Measurements from ENCODE around the gene CISD1. TPM values are rescaled to one million over a fixed set of nuclear protein-coding genes. Genes with fewer than 3 reads are reported as not detected.

CISD1 gene
- total and polyA plus RNA-seq, 2 donors (not counting 1 experiment from before 2014, with no cell fraction given) = 14.0 to 39.9 TPM

DNA sequence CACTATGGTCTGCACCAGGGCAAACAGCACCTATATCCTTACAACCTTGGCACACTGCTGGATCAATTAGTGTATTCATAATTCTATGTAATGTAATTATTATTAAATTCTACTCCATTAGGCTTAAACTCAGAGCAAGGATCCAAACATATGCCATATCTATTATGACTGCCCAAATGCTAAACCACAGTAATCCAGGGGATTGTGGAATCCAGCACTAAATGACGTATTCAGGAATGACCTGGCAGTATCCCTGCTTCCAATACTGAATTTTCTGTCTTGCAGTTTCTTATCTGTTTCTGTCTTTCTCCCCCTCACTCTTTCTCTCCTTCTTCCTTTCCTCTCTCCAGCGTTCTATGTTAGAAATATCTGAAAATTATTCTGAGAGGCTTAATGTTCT is 49.4 kb downstream of the CISD1 start:
- H3K36me3 ChIP-seq (ENCODE audit: control insufficient read depth, insufficient read depth, low read length) = no peaks in the 10 kb centered on the region
- no peaks in the 10 kb centered on the region for H4K20me1 ChIP-seq (ENCODE audit: control insufficient read depth, extremely low read depth, insufficient read depth, low read length)
- TF ChIP-seq EZH2 (IDR thresholded peaks at IDR 0.05; ENCODE audit: low read length, missing control alignments) = no peak
- TF ChIP-seq, protein P1, sequence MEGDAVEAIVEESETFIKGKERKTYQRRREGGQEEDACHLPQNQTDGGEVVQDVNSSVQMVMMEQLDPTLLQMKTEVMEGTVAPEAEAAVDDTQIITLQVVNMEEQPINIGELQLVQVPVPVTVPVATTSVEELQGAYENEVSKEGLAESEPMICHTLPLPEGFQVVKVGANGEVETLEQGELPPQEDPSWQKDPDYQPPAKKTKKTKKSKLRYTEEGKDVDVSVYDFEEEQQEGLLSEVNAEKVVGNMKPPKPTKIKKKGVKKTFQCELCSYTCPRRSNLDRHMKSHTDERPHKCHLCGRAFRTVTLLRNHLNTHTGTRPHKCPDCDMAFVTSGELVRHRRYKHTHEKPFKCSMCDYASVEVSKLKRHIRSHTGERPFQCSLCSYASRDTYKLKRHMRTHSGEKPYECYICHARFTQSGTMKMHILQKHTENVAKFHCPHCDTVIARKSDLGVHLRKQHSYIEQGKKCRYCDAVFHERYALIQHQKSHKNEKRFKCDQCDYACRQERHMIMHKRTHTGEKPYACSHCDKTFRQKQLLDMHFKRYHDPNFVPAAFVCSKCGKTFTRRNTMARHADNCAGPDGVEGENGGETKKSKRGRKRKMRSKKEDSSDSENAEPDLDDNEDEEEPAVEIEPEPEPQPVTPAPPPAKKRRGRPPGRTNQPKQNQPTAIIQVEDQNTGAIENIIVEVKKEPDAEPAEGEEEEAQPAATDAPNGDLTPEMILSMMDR (conservative IDR thresholded peaks at IDR 0.05 in 1 of 2, IDR thresholded peaks at IDR 0.05 in 1 of 2; ENCODE audit: low read depth in 1 of 2, low read length in 2 of 2) = no peak
- no peak overlapping the region for H3K27ac ChIP-seq (ENCODE audit: insufficient read depth, low read length)
- no peak overlapping the region for H3K4me2 ChIP-seq (ENCODE audit: extremely low read depth, insufficient read depth, low read length)
- no peak overlapping the region for H3K9ac ChIP-seq (ENCODE audit: insufficient read depth, low read length)
- no peaks in the 10 kb centered on the region for H3K79me2 ChIP-seq (ENCODE audit: control insufficient read depth, insufficient read depth, low read length)
- DNase-seq (ENCODE audit: low read depth in 2 of 2) = peak in 1 of 2 donors; percentile 54
- H3K9me3 ChIP-seq (ENCODE audit: control insufficient read depth, insufficient read depth, low read depth, low read length) = no peaks in the 10 kb centered on the region
- no peak overlapping the region for H2AFZ ChIP-seq (ENCODE audit: low read length)
- H3K4me1 ChIP-seq (ENCODE audit: control insufficient read depth, extremely low read depth, insufficient read depth, low read length) = no peaks in the 10 kb centered on the region
- H3K4me3 ChIP-seq (replicated peaks in 1 of 4; ENCODE audit: control extremely low read depth in 1 of 4, insufficient read depth in 1 of 4, low read depth in 3 of 4, low read length in 4 of 4) = no peak overlapping the region
- no peaks in the 10 kb centered on the region for H3K27me3 ChIP-seq (ENCODE audit: control insufficient read depth, insufficient read depth, low read length)

DNA sequence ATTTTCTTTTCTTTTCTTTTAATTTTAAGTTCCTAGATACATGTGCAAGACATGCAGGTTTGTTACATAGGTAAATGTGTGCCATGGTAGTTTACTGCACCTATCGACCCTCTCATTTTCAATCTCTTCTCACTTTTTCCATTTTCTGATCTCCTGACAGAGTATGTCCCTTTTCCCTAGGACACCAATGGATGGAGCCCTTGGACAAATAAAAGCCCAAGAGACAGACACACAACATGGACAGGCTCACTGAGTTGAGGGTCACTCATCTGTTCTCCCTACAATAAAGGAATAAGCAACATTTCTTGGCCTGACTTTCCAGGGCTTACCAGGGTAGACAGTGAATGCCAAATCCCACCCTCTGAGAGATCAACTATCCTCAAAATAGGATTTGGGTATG is 50.6 kb downstream of the CISD1 start:
- no peak overlapping the region for H2AFZ ChIP-seq (ENCODE audit: low read length)
- H3K9me3 ChIP-seq (ENCODE audit: control insufficient read depth, insufficient read depth, low read depth, low read length) = no peaks in the 10 kb centered on the region
- no peaks in the 10 kb centered on the region for H3K27me3 ChIP-seq (ENCODE audit: control insufficient read depth, insufficient read depth, low read length)
- H3K36me3 ChIP-seq (ENCODE audit: control insufficient read depth, insufficient read depth, low read length) = no peaks in the 10 kb centered on the region
- H3K4me3 ChIP-seq (replicated peaks in 1 of 4; ENCODE audit: control extremely low read depth in 1 of 4, insufficient read depth in 1 of 4, low read depth in 3 of 4, low read length in 4 of 4) = no peak overlapping the region
- no peak overlapping the region for H3K9ac ChIP-seq (ENCODE audit: insufficient read depth, low read length)
- H3K79me2 ChIP-seq (ENCODE audit: control insufficient read depth, insufficient read depth, low read length) = no peaks in the 10 kb centered on the region
- no peaks in the 10 kb centered on the region for H4K20me1 ChIP-seq (ENCODE audit: control insufficient read depth, extremely low read depth, insufficient read depth, low read length)
- no peak for TF ChIP-seq EZH2 (IDR thresholded peaks at IDR 0.05; ENCODE audit: low read length, missing control alignments)
- TF ChIP-seq, protein P1 (conservative IDR thresholded peaks at IDR 0.05 in 1 of 2, IDR thresholded peaks at IDR 0.05 in 1 of 2; ENCODE audit: low read depth in 1 of 2, low read length in 2 of 2) = no peak
- no peak overlapping the region for H3K4me2 ChIP-seq (ENCODE audit: extremely low read depth, insufficient read depth, low read length)
- no peak overlapping the region for H3K27ac ChIP-seq (ENCODE audit: insufficient read depth, low read length)
- no peaks in the 10 kb centered on the region for H3K4me1 ChIP-seq (ENCODE audit: control insufficient read depth, extremely low read depth, insufficient read depth, low read length)
- no peak for DNase-seq (ENCODE audit: low read depth in 2 of 2)

DNA sequence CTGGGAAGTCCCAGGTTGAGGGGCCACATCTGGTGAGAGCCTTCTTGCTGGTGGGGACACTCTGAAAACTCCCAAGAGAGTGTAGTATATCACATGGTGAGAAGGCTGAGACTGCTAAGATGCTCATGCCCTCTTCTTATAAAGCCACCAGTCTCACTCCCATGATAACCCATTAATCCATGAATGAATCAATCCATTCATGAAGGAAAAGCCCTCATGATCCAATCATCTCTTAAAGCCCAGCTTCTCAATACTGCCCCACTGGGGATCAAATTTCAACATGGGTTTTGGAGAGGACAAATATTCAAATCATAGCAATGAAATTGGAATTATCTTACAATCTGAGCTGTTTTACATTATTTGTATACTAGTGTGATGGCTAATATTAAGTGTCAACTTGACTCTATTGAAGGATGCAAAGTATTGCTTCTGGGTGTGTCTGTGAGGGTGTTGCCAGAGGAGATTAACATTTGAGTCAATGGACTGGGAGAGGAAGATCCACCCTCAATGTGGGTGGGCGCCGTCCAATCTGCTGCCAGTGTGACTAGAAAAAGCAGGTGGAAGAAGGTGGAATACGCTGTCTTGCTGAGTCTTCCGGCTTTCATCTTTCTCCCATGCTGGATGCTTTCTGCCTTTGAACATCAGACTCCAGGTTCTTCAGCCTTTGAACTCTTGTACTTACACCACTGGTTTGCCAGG is 51.5 kb downstream of the CISD1 start:
- H3K4me1 ChIP-seq (ENCODE audit: control insufficient read depth, extremely low read depth, insufficient read depth, low read length) = no peaks in the 10 kb centered on the region
- DNase-seq (ENCODE audit: low read depth in 2 of 2) = no peak
- H3K36me3 ChIP-seq (ENCODE audit: control insufficient read depth, insufficient read depth, low read length) = no peaks in the 10 kb centered on the region
- H2AFZ ChIP-seq (ENCODE audit: low read length) = no peak overlapping the region
- no peak overlapping the region for H3K9ac ChIP-seq (ENCODE audit: insufficient read depth, low read length)
- H3K4me3 ChIP-seq (replicated peaks in 1 of 4; ENCODE audit: control extremely low read depth in 1 of 4, insufficient read depth in 1 of 4, low read depth in 3 of 4, low read length in 4 of 4) = no peak overlapping the region
- no peak overlapping the region for H3K4me2 ChIP-seq (ENCODE audit: extremely low read depth, insufficient read depth, low read length)
- no peaks in the 10 kb centered on the region for H4K20me1 ChIP-seq (ENCODE audit: control insufficient read depth, extremely low read depth, insufficient read depth, low read length)
- no peak for TF ChIP-seq EZH2 (IDR thresholded peaks at IDR 0.05; ENCODE audit: low read length, missing control alignments)
- TF ChIP-seq, protein P1 (conservative IDR thresholded peaks at IDR 0.05 in 1 of 2, IDR thresholded peaks at IDR 0.05 in 1 of 2; ENCODE audit: low read depth in 1 of 2, low read length in 2 of 2) = no peak
- H3K27ac ChIP-seq (ENCODE audit: insufficient read depth, low read length) = no peak overlapping the region
- no peaks in the 10 kb centered on the region for H3K9me3 ChIP-seq (ENCODE audit: control insufficient read depth, insufficient read depth, low read depth, low read length)
- H3K79me2 ChIP-seq (ENCODE audit: control insufficient read depth, insufficient read depth, low read length) = no peaks in the 10 kb centered on the region
- no peaks in the 10 kb centered on the region for H3K27me3 ChIP-seq (ENCODE audit: control insufficient read depth, insufficient read depth, low read length)
